Measurements from ENCODE around the gene PLA2G12B.
"Not testable (repeated sequence)": the region's sequence is repeated elsewhere in the genome, so short reads cannot be mapped to it uniquely, and the experiment has no call there.

Gene PLA2G12B

GRCh38 chr10:72918352-72918751, 36.3 kb downstream of the PLA2G12B start:
- no peak for TF ChIP-seq CTCF (IDR thresholded peaks at IDR 0.05; ENCODE audit: insufficient read depth, low read depth, low read length, missing control alignments)
- no peak for DNase-seq (ENCODE audit: low read depth)

GRCh38 chr10:72917803-72918332, 36.7 kb downstream of the PLA2G12B start:
- not testable (repeated sequence) for H3K4me3 ChIP-seq (ENCODE audit: low read depth, low read length); DNase-seq (ENCODE audit: low read depth)

More at GRCh38 chr10:72918352-72918751, 36.3 kb downstream of the PLA2G12B start:
- H3K4me3 ChIP-seq (ENCODE audit: low read depth, low read length) = no peak overlapping the region

- not testable (repeated sequence) for DNase-seq (ENCODE audit: low read depth); H3K4me3 ChIP-seq (ENCODE audit: low read depth, low read length)
Measured at GRCh38 chr10:72917201-72917600, 37.4 kb downstream of the PLA2G12B start.

- H3K4me3 ChIP-seq (ENCODE audit: low read depth, low read length) = no peak overlapping the region
- TF ChIP-seq CTCF (IDR thresholded peaks at IDR 0.05; ENCODE audit: insufficient read depth, low read depth, low read length, missing control alignments) = no peak
- no peak for DNase-seq (ENCODE audit: low read depth)
Measured at GRCh38 chr10:72913287-72913686, 41.3 kb downstream of the PLA2G12B start.

GRCh38 chr10:72912736-72913135, 41.9 kb downstream of the PLA2G12B start:
- no peak for DNase-seq (ENCODE audit: low read depth)
- no peak overlapping the region for H3K4me3 ChIP-seq (ENCODE audit: low read depth, low read length)
- TF ChIP-seq CTCF (IDR thresholded peaks at IDR 0.05; ENCODE audit: insufficient read depth, low read depth, low read length, missing control alignments) = no peak

- no peak overlapping the region for H3K4me3 ChIP-seq (ENCODE audit: low read depth, low read length)
- no peak for TF ChIP-seq CTCF (IDR thresholded peaks at IDR 0.05; ENCODE audit: insufficient read depth, low read depth, low read length, missing control alignments)
- no peak for DNase-seq (ENCODE audit: low read depth)
Measured at GRCh38 chr10:72911758-72912157, 42.8 kb downstream of the PLA2G12B start.

- H3K4me3 ChIP-seq (ENCODE audit: low read depth, low read length) = no peak overlapping the region
- no peak for DNase-seq (ENCODE audit: low read depth)
- no peak for TF ChIP-seq CTCF (IDR thresholded peaks at IDR 0.05; ENCODE audit: insufficient read depth, low read depth, low read length, missing control alignments)
Measured at GRCh38 chr10:72910705-72911104, 43.9 kb downstream of the PLA2G12B start.

GRCh38 chr10:72906446-72906845, 48.2 kb downstream of the PLA2G12B start:
- DNase-seq (ENCODE audit: low read depth) = no peak
- no peak overlapping the region for H3K4me3 ChIP-seq (ENCODE audit: low read depth, low read length)
- no peak for TF ChIP-seq CTCF (IDR thresholded peaks at IDR 0.05; ENCODE audit: insufficient read depth, low read depth, low read length, missing control alignments)

All from GM12865 (cell line).